Neural cell (in vitro differentiated cells): ENCODE data around the gene NDUFA8. TPM values are rescaled to one million over a fixed set of nuclear protein-coding genes. Genes with fewer than 3 reads are reported as not detected.

Experiments used
- H2AFZ ChIP-seq: fragments of 200-600, 300-800 bp; sonication (generic), shearing (Covaris generic); 2 replicates; pipeline ENCODE4 v1.6.0; 2014; ENCODE audit warnings: low read depth, mild to moderate bottlenecking, antibody characterized with exemption, low read length, moderate library complexity
- H3F3A ChIP-seq: fragments of 200-600 bp; shearing (Covaris generic); 2 replicates; pipeline ENCODE4 v1.6.1; 2016; ENCODE audit warnings: mild to moderate bottlenecking, moderate library complexity, mixed read lengths, antibody characterized with exemption, low read length; ENCODE audit not compliant: insufficient read depth, poor library complexity, severe bottlenecking
- H3K27ac ChIP-seq: fragments of 200-600, 300-800 bp; sonication (generic), shearing (Covaris generic); 2 replicates; pipeline ENCODE4 v1.5.1; 2014; ENCODE audit warnings: mild to moderate bottlenecking, low read length, moderate library complexity
- H3K27me3 ChIP-seq: fragments of 300-800, 200-600 bp; sonication (generic), shearing (Covaris generic); 2 replicates; pipeline ENCODE4 v1.6.0; 2014; ENCODE audit warnings: mild to moderate bottlenecking, low read depth, low read length, moderate library complexity; ENCODE audit not compliant: insufficient read depth
- H3K36me3 ChIP-seq: fragments of 300-800, 200-600 bp; sonication (generic), shearing (Covaris generic); 2 replicates; pipeline ENCODE4 v1.5.1; 2014; ENCODE audit warnings: mild to moderate bottlenecking, antibody characterized with exemption, low read length, moderate library complexity; ENCODE audit not compliant: insufficient read depth
- H3K4me2 ChIP-seq: fragments of 300-800, 200-600 bp; sonication (generic), shearing (Covaris generic); 2 replicates; pipeline ENCODE4 v1.6.0; 2014; ENCODE audit warnings: mild to moderate bottlenecking, low read length
- H3K4me3 ChIP-seq: fragments of 300-800, 200-600 bp; sonication (generic), shearing (Covaris generic); 2 replicates; pipeline ENCODE4 v1.5.1; 2014; ENCODE audit warnings: mild to moderate bottlenecking, low read length, moderate library complexity
- H3K79me2 ChIP-seq: fragments of 200-600 bp; shearing (Covaris generic); replicated peaks from 2 replicates; pipeline ENCODE4 v1.6.0; 2014; ENCODE audit warnings: mild to moderate bottlenecking, low read length, moderate library complexity; ENCODE audit not compliant: insufficient read depth
- H3K9ac ChIP-seq: fragments of 300-800, 200-600 bp; sonication (generic), shearing (Covaris generic); 2 replicates; pipeline ENCODE4 v1.6.1; 2016; ENCODE audit warnings: mild to moderate bottlenecking, low read length, mixed read lengths
- H3K9me2 ChIP-seq: fragments of 200-600 bp; shearing (Covaris generic); 2 replicates; pipeline ENCODE4 v1.6.1; 2016; ENCODE audit warnings: mild to moderate bottlenecking, low read length, mixed read lengths; ENCODE audit not compliant: insufficient read depth
- H3K9me3 ChIP-seq: fragments of 200-600, 300-800 bp; sonication (generic), shearing (Covaris generic); 2 replicates; pipeline ENCODE4 v1.6.1; 2016; ENCODE audit warnings: mild to moderate bottlenecking, mixed run types, low read length, moderate library complexity, mixed read lengths
- H4K20me1 ChIP-seq: fragments of 200-600 bp; shearing (Covaris generic); 2 replicates; pipeline ENCODE4 v1.6.1; 2016; ENCODE audit warnings: mild to moderate bottlenecking, mixed run types; ENCODE audit not compliant: insufficient read depth
- EP300 ChIP-seq: fragments of 450-650 bp; conservative IDR thresholded peaks from 2 replicates; pipeline ENCODE4 v1.6.1; 2014; ENCODE audit warnings: antibody characterized with exemption, mild to moderate bottlenecking, moderate library complexity; ENCODE audit not compliant: poor library complexity, severe bottlenecking
- EZH2 ChIP-seq: fragments of 200-600, 300-800 bp; shearing (Covaris generic), sonication (generic); IDR thresholded peaks from 2 replicates; pipeline ENCODE4 v1.6.1; 2014; ENCODE audit warnings: antibody characterized with exemption, low read length, borderline replicate concordance, mild to moderate bottlenecking; ENCODE audit not compliant: insufficient read depth, poor library complexity, severe bottlenecking
- MXI1 ChIP-seq: fragments of 450-650 bp; conservative IDR thresholded peaks from 2 replicates; pipeline ENCODE4 v1.6.1; 2014; ENCODE audit warnings: antibody characterized with exemption, mild to moderate bottlenecking; ENCODE audit not compliant: poor library complexity, severe bottlenecking
- POLR2AphosphoS5 ChIP-seq: IDR thresholded peaks from 2 replicates; pipeline ENCODE4 v1.6.1; 2012
- RAD21 ChIP-seq: fragments of 450-650 bp; conservative IDR thresholded peaks from 2 replicates; pipeline ENCODE4 v1.6.1; 2014; ENCODE audit warnings: antibody characterized with exemption, mild to moderate bottlenecking, moderate library complexity
- SMC3 ChIP-seq: fragments of 450-650 bp; conservative IDR thresholded peaks from 2 replicates; pipeline ENCODE4 v1.6.1; 2014; ENCODE audit warnings: antibody characterized with exemption, mild to moderate bottlenecking, moderate library complexity; ENCODE audit not compliant: poor library complexity
- TAF1 ChIP-seq: IDR thresholded peaks from 2 replicates; pipeline ENCODE4 v1.6.1; 2012; ENCODE audit warnings: low read depth
- polyA plus RNA-seq: library from polyadenylated mRNA; depleted of rRNA; stranded (reverse); fragments of >200 nt; gene quantifications from 2 replicates; pipeline ENCODE4 v1.2.3, GENCODE V29; 2014
- TF ChIP-seq, protein P1 (sequence below): fragments of 450-650 bp; IDR thresholded peaks from 2 replicates; pipeline ENCODE4 v1.5.1; 2014; ENCODE audit warnings: antibody characterized with exemption, mild to moderate bottlenecking, moderate library complexity; ENCODE audit not compliant: poor library complexity, severe bottlenecking
- TF ChIP-seq, protein P2 (sequence below): IDR thresholded peaks from 2 replicates; pipeline ENCODE4 v1.6.1; 2012; ENCODE audit warnings: borderline replicate concordance

Gene NDUFA8
- polyA plus RNA-seq, 1 donor from 2014 or later: 65.0 TPM

DNA sequence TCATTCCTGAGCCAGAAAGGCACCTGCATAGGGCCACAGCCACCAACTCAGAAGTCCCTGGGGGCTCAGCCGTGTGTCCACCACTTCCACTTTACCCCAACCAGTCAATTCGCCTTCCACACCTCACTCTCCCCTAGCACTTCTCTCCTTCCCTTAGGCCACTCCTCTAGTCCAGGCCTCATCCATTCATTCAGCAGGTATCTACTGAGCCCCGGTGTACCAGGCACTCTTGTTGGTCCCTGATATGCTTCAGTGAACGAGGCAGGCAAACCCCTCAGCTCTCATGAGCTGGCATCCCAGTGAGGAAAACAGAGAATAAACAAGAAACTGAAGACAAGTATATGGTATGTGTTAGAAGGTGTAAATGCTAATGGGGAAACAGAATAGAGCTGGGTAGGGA is 28.7 kb downstream of the NDUFA8 start:
- Histone ChIP-seq H3K4me3 (peak overlapping the region; percentile 52), H3K9me2 (no peaks in the 10 kb centered on the region), H3F3A (no peaks in the 10 kb centered on the region), H3K4me2 (no peak overlapping the region), H3K27ac (no peak overlapping the region), H3K36me3 (no peaks in the 10 kb centered on the region), H3K9ac (no peak overlapping the region), H2AFZ (no peak overlapping the region), H3K27me3 (peaks cover 38% of the 10 kb centered on the region), H4K20me1 (no peaks in the 10 kb centered on the region), H3K9me3 (no peaks in the 10 kb centered on the region), H3K79me2 (no peaks in the 10 kb centered on the region)
- TF ChIP-seq POLR2AphosphoS5 (no peak), EZH2 (no peak), MXI1 (no peak), RAD21 (no peak), EP300 (no peak), SMC3 (no peak), TAF1 (no peak)
- TF ChIP-seq, protein P1, sequence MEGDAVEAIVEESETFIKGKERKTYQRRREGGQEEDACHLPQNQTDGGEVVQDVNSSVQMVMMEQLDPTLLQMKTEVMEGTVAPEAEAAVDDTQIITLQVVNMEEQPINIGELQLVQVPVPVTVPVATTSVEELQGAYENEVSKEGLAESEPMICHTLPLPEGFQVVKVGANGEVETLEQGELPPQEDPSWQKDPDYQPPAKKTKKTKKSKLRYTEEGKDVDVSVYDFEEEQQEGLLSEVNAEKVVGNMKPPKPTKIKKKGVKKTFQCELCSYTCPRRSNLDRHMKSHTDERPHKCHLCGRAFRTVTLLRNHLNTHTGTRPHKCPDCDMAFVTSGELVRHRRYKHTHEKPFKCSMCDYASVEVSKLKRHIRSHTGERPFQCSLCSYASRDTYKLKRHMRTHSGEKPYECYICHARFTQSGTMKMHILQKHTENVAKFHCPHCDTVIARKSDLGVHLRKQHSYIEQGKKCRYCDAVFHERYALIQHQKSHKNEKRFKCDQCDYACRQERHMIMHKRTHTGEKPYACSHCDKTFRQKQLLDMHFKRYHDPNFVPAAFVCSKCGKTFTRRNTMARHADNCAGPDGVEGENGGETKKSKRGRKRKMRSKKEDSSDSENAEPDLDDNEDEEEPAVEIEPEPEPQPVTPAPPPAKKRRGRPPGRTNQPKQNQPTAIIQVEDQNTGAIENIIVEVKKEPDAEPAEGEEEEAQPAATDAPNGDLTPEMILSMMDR: no peak
- TF ChIP-seq, protein P2, sequence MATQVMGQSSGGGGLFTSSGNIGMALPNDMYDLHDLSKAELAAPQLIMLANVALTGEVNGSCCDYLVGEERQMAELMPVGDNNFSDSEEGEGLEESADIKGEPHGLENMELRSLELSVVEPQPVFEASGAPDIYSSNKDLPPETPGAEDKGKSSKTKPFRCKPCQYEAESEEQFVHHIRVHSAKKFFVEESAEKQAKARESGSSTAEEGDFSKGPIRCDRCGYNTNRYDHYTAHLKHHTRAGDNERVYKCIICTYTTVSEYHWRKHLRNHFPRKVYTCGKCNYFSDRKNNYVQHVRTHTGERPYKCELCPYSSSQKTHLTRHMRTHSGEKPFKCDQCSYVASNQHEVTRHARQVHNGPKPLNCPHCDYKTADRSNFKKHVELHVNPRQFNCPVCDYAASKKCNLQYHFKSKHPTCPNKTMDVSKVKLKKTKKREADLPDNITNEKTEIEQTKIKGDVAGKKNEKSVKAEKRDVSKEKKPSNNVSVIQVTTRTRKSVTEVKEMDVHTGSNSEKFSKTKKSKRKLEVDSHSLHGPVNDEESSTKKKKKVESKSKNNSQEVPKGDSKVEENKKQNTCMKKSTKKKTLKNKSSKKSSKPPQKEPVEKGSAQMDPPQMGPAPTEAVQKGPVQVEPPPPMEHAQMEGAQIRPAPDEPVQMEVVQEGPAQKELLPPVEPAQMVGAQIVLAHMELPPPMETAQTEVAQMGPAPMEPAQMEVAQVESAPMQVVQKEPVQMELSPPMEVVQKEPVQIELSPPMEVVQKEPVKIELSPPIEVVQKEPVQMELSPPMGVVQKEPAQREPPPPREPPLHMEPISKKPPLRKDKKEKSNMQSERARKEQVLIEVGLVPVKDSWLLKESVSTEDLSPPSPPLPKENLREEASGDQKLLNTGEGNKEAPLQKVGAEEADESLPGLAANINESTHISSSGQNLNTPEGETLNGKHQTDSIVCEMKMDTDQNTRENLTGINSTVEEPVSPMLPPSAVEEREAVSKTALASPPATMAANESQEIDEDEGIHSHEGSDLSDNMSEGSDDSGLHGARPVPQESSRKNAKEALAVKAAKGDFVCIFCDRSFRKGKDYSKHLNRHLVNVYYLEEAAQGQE: no peak

DNA sequence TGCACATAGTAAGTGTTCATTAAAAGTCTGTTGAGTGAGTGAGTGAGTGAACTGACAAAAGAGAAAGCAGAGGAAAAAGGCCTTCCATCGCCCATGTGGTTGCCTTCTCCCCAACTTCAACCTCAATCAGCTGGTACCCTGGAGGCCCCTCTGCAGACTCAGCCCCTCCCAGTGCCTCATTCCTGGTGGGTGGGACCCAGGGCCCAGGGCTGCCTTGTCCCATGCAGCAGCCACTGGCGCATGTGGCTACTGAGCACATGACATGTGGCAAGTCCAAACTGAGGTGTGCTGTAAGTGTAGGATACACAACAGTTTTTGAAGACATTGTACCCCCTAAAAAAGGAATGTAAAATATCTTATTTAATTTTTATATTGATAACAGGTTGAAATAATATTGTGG is 29.6 kb downstream of the NDUFA8 start:
- TF ChIP-seq TAF1 (no peak), EP300 (no peak), POLR2AphosphoS5 (no peak), RAD21 (no peak), SMC3 (no peak), EZH2 (no peak)
- TF ChIP-seq, protein P1: no peak
- H3K4me3 ChIP-seq: no peak overlapping the region
- no peaks in the 10 kb centered on the region for H3K9me3 ChIP-seq
- no peaks in the 10 kb centered on the region for H4K20me1 ChIP-seq
- no peak overlapping the region for H3K4me2 ChIP-seq
- H3K36me3 ChIP-seq: no peaks in the 10 kb centered on the region
- H3K9ac ChIP-seq: no peak overlapping the region
- H3F3A ChIP-seq: no peaks in the 10 kb centered on the region
- no peak overlapping the region for H3K27ac ChIP-seq
- H3K9me2 ChIP-seq: no peaks in the 10 kb centered on the region
- peaks cover 41% of the 10 kb centered on the region for H3K27me3 ChIP-seq
- H2AFZ ChIP-seq: no peak overlapping the region
- H3K79me2 ChIP-seq: no peaks in the 10 kb centered on the region
